Activated CD8-positive, alpha-beta memory T cell treated with anti-CD3 and anti-CD28 coated beads for 48 hours (primary cell): ENCODE data around the gene PLGRKT.
"Not testable (repeated sequence)": the region's sequence is repeated elsewhere in the genome, so short reads cannot be mapped to it uniquely, and the experiment has no call there.

ENCODE experiments used
- DNase-seq, 3 experiments: peaks; one replicate each; pipeline ENCODE4 v3.0.0-alpha.2; 2020; ENCODE audit warnings: low read depth in 2 of 3, low spot score in 2 of 3

Gene PLGRKT

GRCh38 chr9:5432890-5433289 lies 4.8 kb downstream of the PLGRKT start:
- DNase-seq: not testable (repeated sequence)

- no peak for DNase-seq
These were observed 6.8 kb downstream of the PLGRKT start for GRCh38 chr9:5430912-5431311.

GRCh38 chr9:5429873-5430564 lies 7.7 kb downstream of the PLGRKT start:
- DNase-seq: no peak

GRCh38 chr9:5428794-5429528 lies 8.8 kb downstream of the PLGRKT start:
- DNase-seq: no peak

GRCh38 chr9:5428172-5428571 lies 9.6 kb downstream of the PLGRKT start:
- DNase-seq: no peak

GRCh38 chr9:5427005-5427404 lies 10.7 kb downstream of the PLGRKT start:
- no peak for DNase-seq

GRCh38 chr9:5425006-5425628 lies 12.6 kb downstream of the PLGRKT start:
- no peak for DNase-seq

GRCh38 chr9:5422276-5422675 lies 15.4 kb downstream of the PLGRKT start:
- no peak for DNase-seq

GRCh38 chr9:5421163-5421562 lies 16.6 kb downstream of the PLGRKT start:
- DNase-seq: no peak

- DNase-seq: no peak
These were observed 17.7 kb downstream of the PLGRKT start for GRCh38 chr9:5419987-5420386.

- no peak for DNase-seq
These were observed 19.2 kb downstream of the PLGRKT start for GRCh38 chr9:5418481-5418880.

GRCh38 chr9:5416953-5417352 lies 20.8 kb downstream of the PLGRKT start:
- no peak for DNase-seq

- no peak for DNase-seq
These were observed 29.1 kb downstream of the PLGRKT start for GRCh38 chr9:5408596-5408995.

- no peak for DNase-seq
These were observed 35.5 kb downstream of the PLGRKT start for GRCh38 chr9:5402217-5402616.

- DNase-seq: not testable (repeated sequence)
These were observed 40.2 kb downstream of the PLGRKT start for GRCh38 chr9:5397547-5397946.

- no peak for DNase-seq
These were observed 42.3 kb downstream of the PLGRKT start for GRCh38 chr9:5395428-5395827.

- not testable (repeated sequence) for DNase-seq
These were observed 43.7 kb downstream of the PLGRKT start for GRCh38 chr9:5393976-5394375.

GRCh38 chr9:5393497-5393896 lies 44.2 kb downstream of the PLGRKT start:
- DNase-seq: no peak

GRCh38 chr9:5392285-5392684 lies 45.4 kb downstream of the PLGRKT start:
- no peak for DNase-seq

- DNase-seq: peak in 1 of 3 experiments; percentile 2
These were observed 48.5 kb downstream of the PLGRKT start for GRCh38 chr9:5389109-5389732.

GRCh38 chr9:5388026-5388819 lies 49.5 kb downstream of the PLGRKT start:
- no peak for DNase-seq
